Raji (cell line): ENCODE results near the gene ITPR1.

Experiments used
- POLR2A ChIP-seq: IDR thresholded peaks from 2 replicates; pipeline ENCODE4 v1.6.1; 2011; ENCODE audit warnings: low read depth, low read length, control low read depth; ENCODE audit not compliant: insufficient read depth

Gene ITPR1

GRCh38 chr3:4581920-4582611 lies 88.9 kb downstream of the ITPR1 start:
- no peak for TF ChIP-seq POLR2A

GRCh38 chr3:4582624-4583023 lies 89.5 kb downstream of the ITPR1 start:
- TF ChIP-seq POLR2A = no peak

GRCh38 chr3:4583416-4583815 lies 90.3 kb downstream of the ITPR1 start:
- TF ChIP-seq POLR2A = no peak

- no peak for TF ChIP-seq POLR2A
Observed at GRCh38 chr3:4584456-4585249, 91.5 kb downstream of the ITPR1 start.

- no peak for TF ChIP-seq POLR2A
Observed at GRCh38 chr3:4586381-4586780, 93.2 kb downstream of the ITPR1 start.

- no peak for TF ChIP-seq POLR2A
Observed at GRCh38 chr3:4587061-4587837, 94.1 kb downstream of the ITPR1 start.

- no peak for TF ChIP-seq POLR2A
Observed at GRCh38 chr3:4587838-4588105, 94.6 kb downstream of the ITPR1 start.

- no peak for TF ChIP-seq POLR2A
Observed at GRCh38 chr3:4588466-4588865, 95.3 kb downstream of the ITPR1 start.

- no peak for TF ChIP-seq POLR2A
Observed at GRCh38 chr3:4589475-4590097, 96.4 kb downstream of the ITPR1 start.

GRCh38 chr3:4591669-4592068 lies 98.5 kb downstream of the ITPR1 start:
- TF ChIP-seq POLR2A = no peak

GRCh38 chr3:4593014-4593413 lies 99.9 kb downstream of the ITPR1 start:
- no peak for TF ChIP-seq POLR2A

GRCh38 chr3:4595710-4596113 lies 102.6 kb downstream of the ITPR1 start:
- TF ChIP-seq POLR2A = no peak

- no peak for TF ChIP-seq POLR2A
Observed at GRCh38 chr3:4596612-4597011, 103.5 kb downstream of the ITPR1 start.

- TF ChIP-seq POLR2A = no peak
Observed at GRCh38 chr3:4597208-4597985, 104.2 kb downstream of the ITPR1 start.

GRCh38 chr3:4599612-4600011 lies 106.5 kb downstream of the ITPR1 start:
- TF ChIP-seq POLR2A = no peak
